ENCODE data around the gene C1orf115. TPM values are rescaled to one million over a fixed set of nuclear protein-coding genes. Genes with fewer than 3 reads are reported as not detected.
"Not testable (repeated sequence)": the region's sequence is repeated elsewhere in the genome, so short reads cannot be mapped to it uniquely, and the experiment has no call there.

The C1orf115 gene
- polyA plus RNA-seq, 1 donor (not counting 4 experiments of a cell fraction or from before 2014, with no cell fraction given): 0.72 TPM

DNA sequence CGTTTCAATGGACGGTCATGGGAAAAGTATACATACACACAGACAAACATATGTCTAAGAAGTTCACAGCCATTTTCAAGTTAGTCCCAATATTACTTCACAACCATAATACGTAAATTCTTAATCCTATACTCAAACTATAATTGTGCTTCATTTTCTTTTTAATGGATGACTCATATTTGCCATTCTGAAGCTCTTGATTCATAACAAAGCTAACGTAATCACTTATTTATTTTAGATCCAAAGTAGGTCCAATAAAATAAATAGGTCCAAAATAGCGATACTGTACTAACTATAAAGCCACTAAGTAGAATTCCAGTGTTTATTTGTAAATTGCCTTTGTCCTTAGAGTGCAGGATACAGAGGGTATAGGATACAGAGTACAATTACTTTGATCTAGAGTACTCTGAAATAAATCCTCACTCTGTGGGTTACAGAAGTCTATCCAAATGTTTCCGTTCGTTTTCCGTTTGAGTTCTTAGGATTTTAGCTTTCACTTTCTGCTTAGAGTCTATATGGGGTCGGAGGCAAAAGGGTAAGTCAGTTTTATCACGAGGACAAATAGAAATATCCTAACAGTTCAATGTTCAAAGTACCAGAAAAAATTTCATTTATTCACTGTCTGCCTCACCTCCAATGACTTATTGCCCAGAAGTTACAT, 8.8 kb upstream of the C1orf115 start:
- H3K9me3 ChIP-seq (ENCODE audit: control insufficient read depth, low read depth, low read length): no peaks in the 10 kb centered on the region
- no peaks in the 10 kb centered on the region for H4K20me1 ChIP-seq (ENCODE audit: control insufficient read depth, extremely low read depth, insufficient read depth, low read length)
- no peaks in the 10 kb centered on the region for H3K9me1 ChIP-seq (ENCODE audit: control insufficient read depth, extremely low read depth, insufficient read depth, low read length)
- H3K9ac ChIP-seq (ENCODE audit: control insufficient read depth, extremely low read depth, insufficient read depth, low read length): no peak overlapping the region
- TF ChIP-seq, protein P1, sequence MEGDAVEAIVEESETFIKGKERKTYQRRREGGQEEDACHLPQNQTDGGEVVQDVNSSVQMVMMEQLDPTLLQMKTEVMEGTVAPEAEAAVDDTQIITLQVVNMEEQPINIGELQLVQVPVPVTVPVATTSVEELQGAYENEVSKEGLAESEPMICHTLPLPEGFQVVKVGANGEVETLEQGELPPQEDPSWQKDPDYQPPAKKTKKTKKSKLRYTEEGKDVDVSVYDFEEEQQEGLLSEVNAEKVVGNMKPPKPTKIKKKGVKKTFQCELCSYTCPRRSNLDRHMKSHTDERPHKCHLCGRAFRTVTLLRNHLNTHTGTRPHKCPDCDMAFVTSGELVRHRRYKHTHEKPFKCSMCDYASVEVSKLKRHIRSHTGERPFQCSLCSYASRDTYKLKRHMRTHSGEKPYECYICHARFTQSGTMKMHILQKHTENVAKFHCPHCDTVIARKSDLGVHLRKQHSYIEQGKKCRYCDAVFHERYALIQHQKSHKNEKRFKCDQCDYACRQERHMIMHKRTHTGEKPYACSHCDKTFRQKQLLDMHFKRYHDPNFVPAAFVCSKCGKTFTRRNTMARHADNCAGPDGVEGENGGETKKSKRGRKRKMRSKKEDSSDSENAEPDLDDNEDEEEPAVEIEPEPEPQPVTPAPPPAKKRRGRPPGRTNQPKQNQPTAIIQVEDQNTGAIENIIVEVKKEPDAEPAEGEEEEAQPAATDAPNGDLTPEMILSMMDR (optimal IDR thresholded peaks at IDR 0.05 in 1 of 3, IDR thresholded peaks at IDR 0.05 in 1 of 3, conservative IDR thresholded peaks at IDR 0.05 in 1 of 3; ENCODE audit: extremely low read depth in 1 of 3, insufficient read depth in 2 of 3, low read length in 3 of 3): no peak
- TF ChIP-seq EZH2 (IDR thresholded peaks at IDR 0.05; ENCODE audit: low read length): no peak
- H3K36me3 ChIP-seq (ENCODE audit: control insufficient read depth in 2 of 2, extremely low read depth in 1 of 2, insufficient read depth in 2 of 2, low read length in 2 of 2): no peaks in the 10 kb centered on the region
- no peaks in the 10 kb centered on the region for H3K79me2 ChIP-seq (ENCODE audit: control insufficient read depth, insufficient read depth, low read length)
- H3K4me3 ChIP-seq (ENCODE audit: control insufficient read depth in 2 of 3, extremely low read depth in 1 of 3, insufficient read depth in 2 of 3, low read depth in 1 of 3, low read length in 3 of 3): no peak overlapping the region
- H3K4me2 ChIP-seq (ENCODE audit: control insufficient read depth, extremely low read depth, insufficient read depth, low read depth, low read length): no peak overlapping the region
- H2AFZ ChIP-seq (ENCODE audit: control insufficient read depth, low read length): no peak overlapping the region
- no peak for FAIRE-seq
- dilution Hi-C loops (cut with MboI; ENCODE audit: extremely low pct_ligation_motif_present, low sequenced_read_pairs): no loop called here
- H3K27ac ChIP-seq (ENCODE audit: control insufficient read depth, insufficient read depth, low read length): no peak overlapping the region
- no peaks in the 10 kb centered on the region for H3K27me3 ChIP-seq (ENCODE audit: control insufficient read depth, extremely low read depth, insufficient read depth, low read length)
- no peaks in the 10 kb centered on the region for H3K4me1 ChIP-seq (ENCODE audit: control insufficient read depth, extremely low read depth, insufficient read depth, low read length)
- no peak for DNase-seq (ENCODE audit: low read depth, low spot score)

DNA sequence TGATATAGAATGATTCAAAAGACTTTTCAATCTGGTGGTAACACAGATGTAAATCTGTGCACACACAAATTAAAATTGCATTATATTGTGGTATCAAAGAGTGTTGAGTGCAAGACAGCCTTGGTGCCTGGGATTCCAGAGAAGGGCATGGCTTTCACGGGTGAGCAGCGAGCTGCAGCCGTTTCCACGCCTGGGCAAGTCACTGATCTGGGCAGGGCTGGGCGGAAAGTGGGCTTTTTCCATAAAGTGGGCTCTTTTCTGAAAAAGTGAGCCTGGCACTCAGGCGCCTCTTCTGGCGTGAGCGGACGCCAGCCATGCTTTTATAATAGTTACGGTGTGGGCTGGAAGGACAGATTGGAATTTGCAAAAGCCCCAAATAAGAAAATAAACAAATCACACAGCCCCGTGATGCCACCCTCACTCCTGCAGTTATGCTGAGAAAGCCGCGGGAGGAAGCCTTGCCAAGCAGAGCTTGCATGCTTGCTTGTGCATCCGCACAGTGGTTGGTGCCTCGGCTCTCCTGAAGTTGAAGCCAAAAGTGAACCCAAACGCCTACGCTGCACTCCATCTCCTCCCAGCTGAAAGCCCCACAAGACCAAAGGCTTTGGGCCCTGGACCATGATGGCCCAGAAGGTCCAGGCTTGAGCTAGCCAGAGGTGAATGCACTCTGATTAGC, 7.1 kb upstream of the C1orf115 start:
- H3K79me2 ChIP-seq (ENCODE audit: control insufficient read depth, insufficient read depth, low read length): no peaks in the 10 kb centered on the region
- no peaks in the 10 kb centered on the region for H4K20me1 ChIP-seq (ENCODE audit: control insufficient read depth, extremely low read depth, insufficient read depth, low read length)
- DNase-seq (ENCODE audit: low read depth, low spot score) (no peak), FAIRE-seq (no peak)
- no peak overlapping the region for H3K27ac ChIP-seq (ENCODE audit: control insufficient read depth, insufficient read depth, low read length)
- H2AFZ ChIP-seq (ENCODE audit: control insufficient read depth, low read length): no peak overlapping the region
- dilution Hi-C loops (cut with MboI; ENCODE audit: extremely low pct_ligation_motif_present, low sequenced_read_pairs): no loop called here
- no peak overlapping the region for H3K4me2 ChIP-seq (ENCODE audit: control insufficient read depth, extremely low read depth, insufficient read depth, low read depth, low read length)
- no peaks in the 10 kb centered on the region for H3K27me3 ChIP-seq (ENCODE audit: control insufficient read depth, extremely low read depth, insufficient read depth, low read length)
- H3K9me3 ChIP-seq (ENCODE audit: control insufficient read depth, low read depth, low read length): no peaks in the 10 kb centered on the region
- H3K9me1 ChIP-seq (ENCODE audit: control insufficient read depth, extremely low read depth, insufficient read depth, low read length): no peaks in the 10 kb centered on the region
- no peaks in the 10 kb centered on the region for H3K4me1 ChIP-seq (ENCODE audit: control insufficient read depth, extremely low read depth, insufficient read depth, low read length)
- H3K4me3 ChIP-seq (ENCODE audit: control insufficient read depth in 2 of 3, extremely low read depth in 1 of 3, insufficient read depth in 2 of 3, low read depth in 1 of 3, low read length in 3 of 3): no peak overlapping the region
- H3K9ac ChIP-seq (ENCODE audit: control insufficient read depth, extremely low read depth, insufficient read depth, low read length): no peak overlapping the region
- H3K36me3 ChIP-seq (ENCODE audit: control insufficient read depth in 2 of 2, extremely low read depth in 1 of 2, insufficient read depth in 2 of 2, low read length in 2 of 2): no peaks in the 10 kb centered on the region
- no peak for TF ChIP-seq EZH2 (IDR thresholded peaks at IDR 0.05; ENCODE audit: low read length)
- TF ChIP-seq, protein P1 (optimal IDR thresholded peaks at IDR 0.05 in 1 of 3, IDR thresholded peaks at IDR 0.05 in 1 of 3, conservative IDR thresholded peaks at IDR 0.05 in 1 of 3; ENCODE audit: extremely low read depth in 1 of 3, insufficient read depth in 2 of 3, low read length in 3 of 3): no peak

DNA sequence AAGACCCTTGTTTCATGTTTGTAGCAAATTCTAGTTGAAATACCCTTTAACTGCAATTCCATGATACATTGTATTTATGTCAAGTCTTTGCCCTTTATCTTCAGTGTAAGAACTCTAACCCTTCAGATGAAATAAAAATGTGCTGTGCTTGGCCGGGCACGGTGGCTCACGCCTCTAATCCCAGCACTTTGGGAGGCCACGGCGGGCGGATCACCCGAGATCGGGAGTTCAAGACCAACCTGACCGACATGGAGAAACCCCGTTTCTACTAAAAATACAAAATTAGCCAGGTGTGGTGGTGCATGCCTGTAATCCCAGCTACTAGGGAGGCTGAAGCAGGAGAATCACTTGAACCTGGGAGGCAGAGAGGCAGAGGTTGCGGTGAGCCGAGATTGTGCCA, 6.4 kb upstream of the C1orf115 start:
- H3K27ac ChIP-seq (ENCODE audit: control insufficient read depth, insufficient read depth, low read length); H2AFZ ChIP-seq (ENCODE audit: control insufficient read depth, low read length); H3K36me3 ChIP-seq (ENCODE audit: control insufficient read depth in 2 of 2, extremely low read depth in 1 of 2, insufficient read depth in 2 of 2, low read length in 2 of 2); DNase-seq (ENCODE audit: low read depth, low spot score); H3K4me2 ChIP-seq (ENCODE audit: control insufficient read depth, extremely low read depth, insufficient read depth, low read depth, low read length); FAIRE-seq; H3K4me3 ChIP-seq (ENCODE audit: control insufficient read depth in 2 of 3, extremely low read depth in 1 of 3, insufficient read depth in 2 of 3, low read depth in 1 of 3, low read length in 3 of 3); dilution Hi-C loops (cut with MboI; ENCODE audit: extremely low pct_ligation_motif_present, low sequenced_read_pairs); H3K27me3 ChIP-seq (ENCODE audit: control insufficient read depth, extremely low read depth, insufficient read depth, low read length); H3K79me2 ChIP-seq (ENCODE audit: control insufficient read depth, insufficient read depth, low read length); H3K4me1 ChIP-seq (ENCODE audit: control insufficient read depth, extremely low read depth, insufficient read depth, low read length); H3K9ac ChIP-seq (ENCODE audit: control insufficient read depth, extremely low read depth, insufficient read depth, low read length); H3K9me1 ChIP-seq (ENCODE audit: control insufficient read depth, extremely low read depth, insufficient read depth, low read length); H3K9me3 ChIP-seq (ENCODE audit: control insufficient read depth, low read depth, low read length); H4K20me1 ChIP-seq (ENCODE audit: control insufficient read depth, extremely low read depth, insufficient read depth, low read length): not testable (repeated sequence)

Data from keratinocyte (primary cell).